ENCODE data around the gene ZNF560.
"Not testable (repeated sequence)": the region's sequence is repeated elsewhere in the genome, so short reads cannot be mapped to it uniquely, and the experiment has no call there.

Gene ZNF560

GRCh38 chr19:9498183-9498902 is at the start of gene ZNF560:
ZNF560 (minus strand) TSS chr19:9498616; CDS start chr19:9475313, 23,303 bp downstream.
- no peak for DNase-seq (ENCODE audit: low read depth)
- Histone ChIP-seq H3K36me3 (ENCODE audit: control insufficient read depth, insufficient read depth, low read length, severe bottlenecking) (no peaks in the 10 kb centered on the region), H3K27me3 (replicated peaks; ENCODE audit: control insufficient read depth, insufficient read depth, low read length) (no peaks in the 10 kb centered on the region), H3K4me1 (ENCODE audit: control insufficient read depth, insufficient read depth, low read length) (no peaks in the 10 kb centered on the region), H3K9ac (ENCODE audit: low read length) (no peak within 1 kb of the TSS), H3K4me3 (ENCODE audit: low read length) (peak within 1 kb of the TSS; percentile 27), H3K9me3 (ENCODE audit: control insufficient read depth, low read length) (peaks cover 40% of the 10 kb centered on the region)

- H3K27me3 ChIP-seq (replicated peaks; ENCODE audit: control insufficient read depth, insufficient read depth, low read length) = no peaks in the 10 kb centered on the region
- H3K36me3 ChIP-seq (ENCODE audit: control insufficient read depth, insufficient read depth, low read length, severe bottlenecking) = no peaks in the 10 kb centered on the region
- H3K9me3 ChIP-seq (ENCODE audit: control insufficient read depth, low read length) = no peaks in the 10 kb centered on the region
- H3K4me1 ChIP-seq (ENCODE audit: control insufficient read depth, insufficient read depth, low read length) = no peaks in the 10 kb centered on the region
- no peak overlapping the region for H3K9ac ChIP-seq (ENCODE audit: low read length)
- H3K4me3 ChIP-seq (ENCODE audit: low read length) = no peak overlapping the region
- no peak for DNase-seq (ENCODE audit: low read depth)
Measured at GRCh38 chr19:9547870-9548269, 49.5 kb upstream of the ZNF560 start.

DNA sequence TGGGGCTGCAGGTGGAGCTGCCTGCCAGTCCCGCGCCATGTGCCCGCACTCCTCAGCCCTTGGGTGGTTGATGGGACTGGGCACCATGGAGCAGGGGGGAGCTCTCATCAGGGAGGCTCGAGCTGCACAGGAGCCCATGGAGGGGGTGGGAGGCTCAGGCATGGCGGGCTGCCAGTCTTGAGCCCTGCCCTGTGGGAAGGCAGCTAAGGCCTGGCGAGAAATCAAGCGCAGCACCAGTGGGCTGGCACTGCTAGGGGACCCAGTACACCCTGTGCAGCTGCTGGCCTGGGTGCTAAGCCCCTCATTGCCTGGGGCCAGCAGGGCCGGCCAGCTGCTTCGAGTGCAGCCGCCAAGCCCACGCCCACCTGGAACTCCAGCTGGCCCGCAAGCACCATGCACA is 42.9 kb upstream of the ZNF560 start:
- not testable (repeated sequence) for DNase-seq (ENCODE audit: low read depth); H3K9ac ChIP-seq (ENCODE audit: low read length)
- H3K4me1 ChIP-seq (ENCODE audit: control insufficient read depth, insufficient read depth, low read length) = peaks cover 15% of the 10 kb centered on the region

DNA sequence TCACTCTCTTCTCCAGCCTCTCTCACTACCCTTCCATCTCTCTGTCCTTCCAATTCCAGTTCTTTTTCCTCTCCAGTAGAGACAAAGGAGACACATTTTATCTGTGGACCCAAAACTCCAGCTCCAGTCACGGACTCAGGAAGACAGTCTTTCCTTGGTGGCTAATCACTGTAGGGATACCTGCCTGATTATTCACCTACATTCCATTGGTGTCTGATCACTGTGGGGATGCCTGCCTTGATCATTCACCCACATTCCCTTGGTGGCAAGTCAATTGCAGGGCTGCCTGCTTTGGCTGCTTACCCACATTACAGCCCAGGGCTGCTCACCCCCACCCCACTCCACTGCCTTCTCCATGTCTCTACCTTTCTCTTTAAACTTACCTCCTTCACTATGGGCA is 41.5 kb upstream of the ZNF560 start:
- peaks cover 13% of the 10 kb centered on the region for H3K36me3 ChIP-seq (ENCODE audit: control insufficient read depth, insufficient read depth, low read length, severe bottlenecking)
- not testable (repeated sequence) for H3K4me3 ChIP-seq (ENCODE audit: low read length); DNase-seq (ENCODE audit: low read depth); H3K27me3 ChIP-seq (replicated peaks; ENCODE audit: control insufficient read depth, insufficient read depth, low read length); H3K9ac ChIP-seq (ENCODE audit: low read length)
- H3K9me3 ChIP-seq (ENCODE audit: control insufficient read depth, low read length) = peaks cover 18% of the 10 kb centered on the region
- peaks cover 15% of the 10 kb centered on the region for H3K4me1 ChIP-seq (ENCODE audit: control insufficient read depth, insufficient read depth, low read length)

More for the DNA sequence above, 42.9 kb upstream of the ZNF560 start:
- H3K27me3 ChIP-seq (replicated peaks; ENCODE audit: control insufficient read depth, insufficient read depth, low read length); H3K4me3 ChIP-seq (ENCODE audit: low read length); H3K36me3 ChIP-seq (ENCODE audit: control insufficient read depth, insufficient read depth, low read length, severe bottlenecking); H3K9me3 ChIP-seq (ENCODE audit: control insufficient read depth, low read length): not testable (repeated sequence)

GRCh38 chr19:9539201-9539600 is 40.8 kb upstream of the ZNF560 start:
- Histone ChIP-seq H3K4me1 (ENCODE audit: control insufficient read depth, insufficient read depth, low read length) (peaks cover 15% of the 10 kb centered on the region), H3K4me3 (ENCODE audit: low read length) (peak overlapping the region; percentile 96), H3K9ac (ENCODE audit: low read length) (peak overlapping the region; percentile 98), H3K9me3 (ENCODE audit: control insufficient read depth, low read length) (peaks cover 26% of the 10 kb centered on the region), H3K36me3 (ENCODE audit: control insufficient read depth, insufficient read depth, low read length, severe bottlenecking) (peaks cover 21% of the 10 kb centered on the region)
- H3K27me3 ChIP-seq (replicated peaks; ENCODE audit: control insufficient read depth, insufficient read depth, low read length); DNase-seq (ENCODE audit: low read depth): not testable (repeated sequence)

DNA sequence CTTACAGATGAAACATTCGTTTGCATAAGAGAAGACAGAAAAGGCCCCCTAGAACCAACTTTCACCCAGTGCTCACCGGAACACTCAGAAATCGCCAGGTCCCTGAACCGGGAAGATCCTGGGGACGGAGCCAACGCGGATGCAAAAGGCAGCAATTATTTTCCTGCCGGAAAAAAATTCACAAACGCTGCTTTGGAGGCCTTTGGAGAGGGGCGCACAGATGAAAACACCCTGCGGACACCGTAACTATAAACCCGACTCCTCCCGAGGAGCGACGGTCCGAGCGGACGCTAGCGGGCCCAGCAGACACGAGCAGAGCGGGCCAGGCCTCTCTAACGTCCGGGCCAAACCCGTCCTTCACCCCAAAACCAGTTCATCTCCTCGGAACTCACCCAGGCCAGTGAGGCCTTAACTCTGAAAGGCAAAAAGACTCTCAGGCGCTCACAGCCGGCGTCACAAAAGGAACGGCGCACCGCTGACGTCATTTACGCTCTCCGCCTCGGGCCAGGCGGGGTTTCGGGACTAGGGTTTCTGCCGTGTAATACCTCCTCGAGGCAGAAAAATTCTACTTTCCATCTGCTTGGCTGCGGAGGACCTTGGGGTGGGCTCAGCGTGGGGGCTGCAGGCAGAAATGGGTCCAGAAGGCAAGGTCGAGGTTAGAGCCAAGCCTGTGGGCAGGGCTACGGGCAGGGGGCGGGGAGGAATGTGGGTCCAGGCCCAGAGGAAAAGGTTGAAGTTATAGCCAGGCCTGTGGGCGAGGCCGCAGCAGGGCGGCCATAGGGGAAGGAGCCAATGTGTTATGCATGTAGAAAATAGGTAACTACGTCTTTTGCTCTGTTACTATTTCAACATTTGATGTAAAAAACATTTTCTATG is 40.0 kb upstream of the ZNF560 start, which contains the start of gene ZNF426:
Gene ZNF426 (minus strand): TSS at position 463 of the 876 bp plus-strand sequence. CDS start 2,413 bp downstream, outside the sequence.
- peak; percentile 96 for DNase-seq (ENCODE audit: low read depth)
- Histone ChIP-seq H3K9me3 (ENCODE audit: control insufficient read depth, low read length) (peaks cover 33% of the 10 kb centered on the region), H3K4me3 (ENCODE audit: low read length) (peak within 1 kb of the TSS; percentile 96), H3K9ac (ENCODE audit: low read length) (peak within 1 kb of the TSS; percentile 98), H3K27me3 (replicated peaks; ENCODE audit: control insufficient read depth, insufficient read depth, low read length) (no peaks in the 10 kb centered on the region), H3K4me1 (ENCODE audit: control insufficient read depth, insufficient read depth, low read length) (peaks cover 15% of the 10 kb centered on the region), H3K36me3 (ENCODE audit: control insufficient read depth, insufficient read depth, low read length, severe bottlenecking) (peaks cover 28% of the 10 kb centered on the region)

GRCh38 chr19:9535934-9536333 is 37.5 kb upstream of the ZNF560 start:
- Histone ChIP-seq H3K36me3 (ENCODE audit: control insufficient read depth, insufficient read depth, low read length, severe bottlenecking) (peaks cover 53% of the 10 kb centered on the region), H3K9me3 (ENCODE audit: control insufficient read depth, low read length) (peaks cover 58% of the 10 kb centered on the region), H3K27me3 (replicated peaks; ENCODE audit: control insufficient read depth, insufficient read depth, low read length) (no peaks in the 10 kb centered on the region), H3K9ac (ENCODE audit: low read length) (no peak overlapping the region), H3K4me3 (ENCODE audit: low read length) (peak overlapping the region; percentile 96), H3K4me1 (ENCODE audit: control insufficient read depth, insufficient read depth, low read length) (peaks cover 15% of the 10 kb centered on the region)
- no peak for DNase-seq (ENCODE audit: low read depth)

GRCh38 chr19:9531933-9532332 is 33.5 kb upstream of the ZNF560 start:
- peak overlapping the region; percentile 67 for H3K4me3 ChIP-seq (ENCODE audit: low read length)
- H3K27me3 ChIP-seq (replicated peaks; ENCODE audit: control insufficient read depth, insufficient read depth, low read length) = no peaks in the 10 kb centered on the region
- no peak overlapping the region for H3K9ac ChIP-seq (ENCODE audit: low read length)
- peaks cover 98% of the 10 kb centered on the region for H3K9me3 ChIP-seq (ENCODE audit: control insufficient read depth, low read length)
- no peak for DNase-seq (ENCODE audit: low read depth)
- H3K4me1 ChIP-seq (ENCODE audit: control insufficient read depth, insufficient read depth, low read length) = no peaks in the 10 kb centered on the region
- peaks cover 93% of the 10 kb centered on the region for H3K36me3 ChIP-seq (ENCODE audit: control insufficient read depth, insufficient read depth, low read length, severe bottlenecking)

GRCh38 chr19:9528757-9529336 is 30.4 kb upstream of the ZNF560 start:
- no peak overlapping the region for H3K9ac ChIP-seq (ENCODE audit: low read length)
- H3K9me3 ChIP-seq (ENCODE audit: control insufficient read depth, low read length) = peaks cover 96% of the 10 kb centered on the region
- H3K27me3 ChIP-seq (replicated peaks; ENCODE audit: control insufficient read depth, insufficient read depth, low read length) = no peaks in the 10 kb centered on the region
- peak; percentile 1 for DNase-seq (ENCODE audit: low read depth)
- peak overlapping the region; percentile 55 for H3K4me3 ChIP-seq (ENCODE audit: low read length)
- H3K36me3 ChIP-seq (ENCODE audit: control insufficient read depth, insufficient read depth, low read length, severe bottlenecking) = peaks cover 91% of the 10 kb centered on the region
- no peaks in the 10 kb centered on the region for H3K4me1 ChIP-seq (ENCODE audit: control insufficient read depth, insufficient read depth, low read length)

DNA sequence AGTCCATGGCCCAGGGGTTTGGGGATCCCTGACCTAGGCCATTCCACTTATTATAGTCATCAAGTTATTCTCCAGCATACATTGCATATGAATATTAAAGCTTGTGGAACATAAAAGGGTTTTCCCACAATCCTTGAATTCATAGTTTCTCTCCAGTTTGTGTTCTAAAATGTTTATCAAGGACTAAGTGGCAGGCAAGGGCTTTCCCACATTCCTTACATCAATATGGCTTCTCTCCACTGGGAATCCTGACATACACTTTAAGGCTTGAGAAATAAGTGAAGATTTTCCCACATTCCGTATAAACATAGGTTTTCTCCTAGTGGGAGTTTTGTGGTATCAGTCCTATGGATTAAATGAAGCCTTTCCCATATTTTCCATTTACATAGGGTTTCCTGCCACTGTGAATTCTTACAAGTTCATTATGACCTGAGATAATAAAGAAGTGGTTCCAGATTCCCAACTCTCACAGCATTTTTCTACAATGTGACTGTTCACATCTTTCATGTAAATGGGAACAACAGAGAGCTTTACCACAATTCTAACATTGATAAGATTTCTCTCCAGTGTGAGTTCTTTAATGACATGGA is 25.6 kb upstream of the ZNF560 start:
- no peaks in the 10 kb centered on the region for H3K27me3 ChIP-seq (replicated peaks; ENCODE audit: control insufficient read depth, insufficient read depth, low read length)
- peak overlapping the region; percentile 73 for H3K4me3 ChIP-seq (ENCODE audit: low read length)
- H3K36me3 ChIP-seq (ENCODE audit: control insufficient read depth, insufficient read depth, low read length, severe bottlenecking) = peaks cover 48% of the 10 kb centered on the region
- no peak overlapping the region for H3K9ac ChIP-seq (ENCODE audit: low read length)
- H3K9me3 ChIP-seq (ENCODE audit: control insufficient read depth, low read length) = peaks cover 96% of the 10 kb centered on the region
- no peaks in the 10 kb centered on the region for H3K4me1 ChIP-seq (ENCODE audit: control insufficient read depth, insufficient read depth, low read length)
- peak; percentile 1 for DNase-seq (ENCODE audit: low read depth)

DNA sequence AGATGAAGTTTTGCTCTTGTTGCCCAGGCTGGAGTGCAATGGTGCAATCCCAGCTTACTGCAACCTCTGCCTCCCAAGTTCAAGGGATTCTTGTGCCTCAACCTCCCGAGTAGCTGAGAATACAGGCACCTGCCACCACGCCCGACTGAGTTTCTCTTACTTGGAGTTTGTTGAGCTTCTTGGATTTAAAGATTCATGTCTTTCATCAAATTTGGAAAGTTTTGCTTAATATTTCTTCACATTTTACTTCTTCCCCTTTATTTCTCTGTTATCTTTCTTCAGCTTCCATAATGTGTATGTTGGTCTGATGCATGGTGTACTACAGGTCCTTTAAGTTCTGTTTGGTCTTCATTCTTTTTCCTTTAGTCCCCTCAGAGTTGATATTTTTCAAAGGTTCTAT is 8.9 kb upstream of the ZNF560 start:
- Histone ChIP-seq H3K27me3 (replicated peaks; ENCODE audit: control insufficient read depth, insufficient read depth, low read length) (no peaks in the 10 kb centered on the region), H3K9ac (ENCODE audit: low read length) (no peak overlapping the region), H3K4me1 (ENCODE audit: control insufficient read depth, insufficient read depth, low read length) (no peaks in the 10 kb centered on the region), H3K36me3 (ENCODE audit: control insufficient read depth, insufficient read depth, low read length, severe bottlenecking) (no peaks in the 10 kb centered on the region), H3K9me3 (ENCODE audit: control insufficient read depth, low read length) (peaks cover 77% of the 10 kb centered on the region), H3K4me3 (ENCODE audit: low read length) (no peak overlapping the region)
- no peak for DNase-seq (ENCODE audit: low read depth)
